Left lung (tissue), 10 donors: ENCODE results near the gene GOLGB1. TPM values are rescaled to one million over a fixed set of nuclear protein-coding genes. Genes with fewer than 3 reads are reported as not detected.

Experiments
- ATAC-seq: fragments of 200-7000 bp; cut with Tn5 transposase; one replicate; pipeline ENCODE4 v1.9.1; 2020; ENCODE audit warnings: moderate library complexity
- DNase-seq, 4 donors: peaks; one replicate each; pipeline ENCODE4 v3.0.0-alpha.2; 2013 to 2020
- H3K27ac ChIP-seq, 2 donors: fragments of 200-600 bp; sonication (generic) in 1 of 2; one replicate each; pipeline versions ENCODE4 v1.5.0 to v1.8.0; 2020 to 2021
- H3K27me3 ChIP-seq, 2 donors: fragments of 200-600 bp; sonication (generic) in 1 of 2; one replicate each; pipeline versions ENCODE4 v1.5.0 to v1.8.0; 2020 to 2021
- H3K36me3 ChIP-seq, 2 donors: fragments of 200-600 bp; sonication (generic) in 1 of 2; one replicate each; pipeline versions ENCODE4 v1.5.0 to v1.8.0; 2020 to 2021
- H3K4me1 ChIP-seq, 2 donors: fragments of 200-600 bp; one replicate each; pipeline ENCODE4 v1.8.0; 2021
- H3K4me3 ChIP-seq, 2 donors: fragments of 200-600 bp; sonication (generic) in 1 of 2; one replicate each; pipeline versions ENCODE4 v1.5.0 to v1.8.0; 2020 to 2021; ENCODE audit warnings: mild to moderate bottlenecking in 1 of 2
- H3K9me3 ChIP-seq, 2 donors: fragments of 200-600 bp; sonication (generic) in 1 of 2; one replicate each; pipeline versions ENCODE4 v1.5.0 to v1.8.0; 2020 to 2021
- CTCF ChIP-seq, 2 donors: fragments of 200-600 bp; sonication (generic) in 1 of 2; IDR thresholded peaks; one replicate each; pipeline versions ENCODE4 v1.5.0 to v1.8.0; 2021; ENCODE audit warnings: antibody characterized with exemption in 2 of 2
- intact Hi-C, 2 donors: fragments of 100-400 bp; cut with DNase I; formaldehyde crosslinking; loops; one replicate each; pipeline versions ENCODE4 v1.11.2 to v1.14.2; 2022
- polyA plus RNA-seq, 6 donors: library from polyadenylated mRNA; unstranded; fragments of 120-200 nt; gene quantifications; one replicate each; pipeline ENCODE4 v1.2.1, GENCODE V29; 2013; ENCODE audit not compliant: insufficient read length in 6 of 6
- total RNA-seq, 2 donors: library from RNA; stranded (reverse); fragmentation: NEBNext Ultra II Directional; extraction: Animal tissue kit (Norgen Biotek cat#: 25700); gene quantifications; one replicate each; pipeline ENCODE4 v1.2.1, GENCODE V29; 2021
- donor health status: DM: no; HTN: yes; CAD: no.
- donor health status: DM: no; HTN: no; CAD: no.

GOLGB1 gene
- total and polyA plus RNA-seq, 8 donors: 45.9 to 75.7 (median 71.0) TPM

- H3K4me1 ChIP-seq: no peaks in the 10 kb centered on the region
- no peaks in the 10 kb centered on the region for H3K27me3 ChIP-seq
- intact Hi-C loops: no loop called here
- DNase-seq (no peak), ATAC-seq (no peak)
- H3K27ac ChIP-seq: no peak overlapping the region
- no peak overlapping the region for H3K4me3 ChIP-seq
- no peaks in the 10 kb centered on the region for H3K9me3 ChIP-seq
- H3K36me3 ChIP-seq: peaks cover 0 to 58% of the 10 kb centered on the region in 2 donors
- no peak for TF ChIP-seq CTCF (IDR thresholded peaks at IDR 0.05)
Observed at GRCh38 chr3:121630355-121630754, 119.2 kb downstream of the GOLGB1 start.

GRCh38 chr3:121629601-121630000 lies 119.9 kb downstream of the GOLGB1 start:
- H3K36me3 ChIP-seq: peaks cover 0 to 52% of the 10 kb centered on the region in 2 donors
- TF ChIP-seq CTCF (IDR thresholded peaks at IDR 0.05): no peak
- no peak for ATAC-seq
- no peak overlapping the region for H3K27ac ChIP-seq
- H3K4me3 ChIP-seq: no peak overlapping the region
- intact Hi-C loops: no loop called here
- H3K4me1 ChIP-seq: no peaks in the 10 kb centered on the region
- H3K27me3 ChIP-seq: no peaks in the 10 kb centered on the region
- no peaks in the 10 kb centered on the region for H3K9me3 ChIP-seq
- no peak for DNase-seq

GRCh38 chr3:121627622-121628021 lies 121.9 kb downstream of the GOLGB1 start:
- intact Hi-C loops: no loop called here
- Histone ChIP-seq H3K4me3 (no peak overlapping the region), H3K27me3 (no peaks in the 10 kb centered on the region), H3K9me3 (no peaks in the 10 kb centered on the region), H3K36me3 (peaks cover 0 to 32% of the 10 kb centered on the region in 2 donors), H3K4me1 (no peaks in the 10 kb centered on the region), H3K27ac (no peak overlapping the region)
- ATAC-seq (no peak), DNase-seq (no peak)
- TF ChIP-seq CTCF (IDR thresholded peaks at IDR 0.05): no peak

- intact Hi-C loops: no loop called here
Observed at GRCh38 chr3:121627211-121627610, 122.3 kb downstream of the GOLGB1 start.

GRCh38 chr3:121626495-121626894 lies 123.0 kb downstream of the GOLGB1 start:
- no peak for TF ChIP-seq CTCF (IDR thresholded peaks at IDR 0.05)
- intact Hi-C loops: no loop called here
- H3K4me1 ChIP-seq: no peaks in the 10 kb centered on the region
- H3K4me3 ChIP-seq: no peak overlapping the region
- H3K36me3 ChIP-seq: peaks cover 0 to 21% of the 10 kb centered on the region in 2 donors
- no peaks in the 10 kb centered on the region for H3K9me3 ChIP-seq
- H3K27ac ChIP-seq: no peak overlapping the region
- ATAC-seq: no peak
- H3K27me3 ChIP-seq: no peaks in the 10 kb centered on the region
- no peak for DNase-seq

More at GRCh38 chr3:121627211-121627610, 122.3 kb downstream of the GOLGB1 start:
- ATAC-seq (no peak), DNase-seq (no peak)
- no peak overlapping the region for H3K4me3 ChIP-seq
- TF ChIP-seq CTCF (IDR thresholded peaks at IDR 0.05): no peak
- no peak overlapping the region for H3K27ac ChIP-seq
- H3K36me3 ChIP-seq: peaks cover 0 to 28% of the 10 kb centered on the region in 2 donors
- H3K27me3 ChIP-seq: no peaks in the 10 kb centered on the region
- H3K9me3 ChIP-seq: no peaks in the 10 kb centered on the region
- no peaks in the 10 kb centered on the region for H3K4me1 ChIP-seq
